H1 (cell line): ENCODE data around the gene PRSS3. TPM values are rescaled to one million over a fixed set of nuclear protein-coding genes. Genes with fewer than 3 reads are reported as not detected.

ENCODE experiments used
- CTCF ChIA-PET: fragments of 300-600 bp; sonication (Branson Sonifier 250); formaldehyde crosslinking; loops from one replicate; lab custom pipeline; 2021; ENCODE audit not compliant: partially characterized antibody; lab: Charles Lee
- POLR2A ChIA-PET: fragments of 300-600 bp; sonication (Branson Sonifier 250); formaldehyde crosslinking; loops from one replicate; lab custom pipeline; 2021; ENCODE audit warnings: inconsistent platforms; ENCODE audit not compliant: partially characterized antibody; lab: Charles Lee
- DNase-seq, 2 experiments: peaks; one replicate each; pipeline versions ENCODE4 v3.0.0 to v3.0.0-alpha.2; 2010 to 2022; ENCODE audit warnings: low spot score in 2 of 2, low read depth in 1 of 2, mixed read lengths in 1 of 2
- FAIRE-seq: peaks from 2 replicates; lab custom pipeline; 2011; peaks lifted over from hg19 to GRCh38; lab: Jason Lieb, UNC
- H2AFZ ChIP-seq: 2 replicates; pipeline ENCODE4 v1.8.1; 2012; ENCODE audit warnings: low read length, inconsistent platforms
- H2AK5ac ChIP-seq: 2 replicates; pipeline ENCODE4 v1.6.1; 2013; ENCODE audit warnings: low read depth, low read length
- H2BK120ac ChIP-seq: replicated peaks from 2 replicates; pipeline ENCODE3; 2013; ENCODE audit warnings: low read depth, low read length, inconsistent platforms
- H2BK12ac ChIP-seq: 2 replicates; pipeline ENCODE4 v1.6.1; 2013; ENCODE audit warnings: low read depth, low read length
- H2BK15ac ChIP-seq: 2 replicates; pipeline ENCODE4 v1.6.1; 2013; ENCODE audit warnings: low read length
- H2BK20ac ChIP-seq: 2 replicates; pipeline ENCODE4 v1.6.1; 2013; ENCODE audit warnings: low read length
- H2BK5ac ChIP-seq: 2 replicates; pipeline ENCODE4 v1.6.1; 2013; ENCODE audit warnings: low read depth, low read length
- H3K14ac ChIP-seq: 2 replicates; pipeline ENCODE4 v1.6.1; 2013; ENCODE audit warnings: inconsistent platforms; ENCODE audit not compliant: insufficient read length
- H3K18ac ChIP-seq: 2 replicates; pipeline ENCODE4 v1.6.1; 2013; ENCODE audit warnings: low read length; ENCODE audit errors: extremely low read depth
- H3K23ac ChIP-seq: 2 replicates; pipeline ENCODE4 v1.6.1; 2013; ENCODE audit warnings: inconsistent platforms; ENCODE audit not compliant: insufficient read length
- H3K23me2 ChIP-seq: 2 replicates; pipeline ENCODE4 v1.6.1; 2013; ENCODE audit warnings: low read depth, low read length
- H3K27ac ChIP-seq: 2 replicates; pipeline ENCODE4 v1.6.1; 2011; ENCODE audit warnings: low read depth, low read length, inconsistent platforms
- H3K27me3 ChIP-seq, 4 experiments: replicated peaks in 1 of 4; 1 replicate in 1 of 4; 2 replicates in 3 of 4; pipeline versions ENCODE4 v1.6.1 to v1.8.1; 2011 to 2013; ENCODE audit warnings: low read length in 3 of 4, mild to moderate bottlenecking in 3 of 4, inconsistent platforms in 2 of 4, mixed read lengths in 2 of 4, moderate library complexity in 1 of 4; ENCODE audit not compliant: control insufficient read depth in 3 of 4, insufficient read depth in 3 of 4; ENCODE audit errors: extremely low read depth in 1 of 4
- H3K36me3 ChIP-seq, 4 experiments: 2 replicates each; pipeline versions ENCODE4 v1.6.1 to v1.8.1; 2011 to 2013; ENCODE audit warnings: mild to moderate bottlenecking in 4 of 4, low read length in 3 of 4, moderate library complexity in 2 of 4, control low read depth in 1 of 4, inconsistent platforms in 1 of 4; ENCODE audit not compliant: insufficient read depth in 4 of 4, control insufficient read depth in 2 of 4
- H3K4ac ChIP-seq: replicated peaks from 2 replicates; pipeline ENCODE3; 2013; ENCODE audit warnings: low read length, low read depth, mixed read lengths, inconsistent platforms; ENCODE audit not compliant: insufficient read length
- H3K4me1 ChIP-seq, 4 experiments: replicated peaks in 1 of 4; 1 replicate in 1 of 4; 2 replicates in 3 of 4; pipeline versions ENCODE4 v1.6.1 to v1.8.1; 2011 to 2013; ENCODE audit warnings: low read length in 3 of 4, inconsistent platforms in 2 of 4, mixed read lengths in 1 of 4; ENCODE audit not compliant: insufficient read depth in 4 of 4, control insufficient read depth in 3 of 4
- H3K4me2 ChIP-seq, 2 experiments: 2 replicates each; pipeline versions ENCODE4 v1.6.1 to v1.8.1; 2011 to 2013; ENCODE audit warnings: low read depth in 2 of 2, low read length in 2 of 2, control low read depth in 1 of 2, inconsistent platforms in 1 of 2, mild to moderate bottlenecking in 1 of 2; ENCODE audit not compliant: insufficient read depth in 1 of 2
- H3K4me3 ChIP-seq, 4 experiments: fragments of 200-600, 300-600 bp in 1 of 4; sonication (generic), shearing (Covaris generic), sonication (Bioruptor Twin) in 1 of 4; 2 replicates each; pipeline versions ENCODE4 v1.5.1 to v1.8.1; 2011 to 2016; ENCODE audit warnings: low read length in 4 of 4, low read depth in 3 of 4, control low read depth in 2 of 4, inconsistent platforms in 2 of 4, mild to moderate bottlenecking in 2 of 4, mixed read lengths in 1 of 4, moderate library complexity in 1 of 4; ENCODE audit not compliant: insufficient read depth in 2 of 4; ENCODE audit errors: extremely low read depth in 1 of 4
- H3K56ac ChIP-seq: replicated peaks from 2 replicates; pipeline ENCODE3; 2013; ENCODE audit warnings: low read depth, mild to moderate bottlenecking, mixed read lengths, low read length, inconsistent platforms; ENCODE audit not compliant: insufficient read length
- H3K79me1 ChIP-seq: 2 replicates; pipeline ENCODE4 v1.6.1; 2013; ENCODE audit warnings: low read depth, low read length, control low read depth
- H3K79me2 ChIP-seq, 2 experiments: 2 replicates each; pipeline versions ENCODE4 v1.6.1 to v1.8.1; 2012 to 2013; ENCODE audit warnings: low read length in 2 of 2, mild to moderate bottlenecking in 2 of 2, inconsistent platforms in 1 of 2; ENCODE audit not compliant: insufficient read depth in 2 of 2, control insufficient read depth in 1 of 2
- H3K9ac ChIP-seq, 4 experiments: replicated peaks in 1 of 4; 1 replicate in 1 of 4; 2 replicates in 3 of 4; pipeline versions ENCODE4 v1.6.1 to v1.8.1; 2011 to 2013; ENCODE audit warnings: low read depth in 3 of 4, low read length in 3 of 4, control low read depth in 2 of 4, mild to moderate bottlenecking in 2 of 4, moderate library complexity in 2 of 4, inconsistent platforms in 1 of 4; ENCODE audit errors: extremely low read depth in 1 of 4
- H3K9me3 ChIP-seq, 2 experiments: 2 replicates each; pipeline versions ENCODE4 v1.6.1 to v1.8.1; 2012 to 2013; ENCODE audit warnings: mild to moderate bottlenecking in 2 of 2, moderate library complexity in 2 of 2, control low read depth in 1 of 2, inconsistent platforms in 1 of 2, low read depth in 1 of 2, low read length in 1 of 2, mixed read lengths in 1 of 2; ENCODE audit not compliant: insufficient read depth in 2 of 2
- H4K20me1 ChIP-seq, 2 experiments: replicated peaks in 1 of 2; 2 replicates each; pipeline versions ENCODE3 to v1.8.1; 2011 to 2013; ENCODE audit warnings: inconsistent platforms in 2 of 2, low read length in 2 of 2, mild to moderate bottlenecking in 1 of 2; ENCODE audit not compliant: insufficient read depth in 2 of 2, control insufficient read depth in 1 of 2
- H4K5ac ChIP-seq: 2 replicates; pipeline ENCODE4 v1.6.1; 2013; ENCODE audit warnings: low read length, low read depth, mixed read lengths, inconsistent platforms; ENCODE audit not compliant: insufficient read length
- H4K8ac ChIP-seq: 2 replicates; pipeline ENCODE4 v1.8.0; 2013; ENCODE audit warnings: mild to moderate bottlenecking, moderate library complexity, low read length, inconsistent platforms; ENCODE audit not compliant: insufficient read depth; ENCODE audit errors: extremely low read depth
- H4K91ac ChIP-seq: replicated peaks from 2 replicates; pipeline ENCODE3; 2013; ENCODE audit warnings: low read length, mixed read lengths, inconsistent platforms; ENCODE audit not compliant: insufficient read length
- RAD21 ChIP-seq, 2 experiments: IDR thresholded peaks in 1 of 2; conservative IDR thresholded peaks in 1 of 2; 2 replicates each; pipeline ENCODE4 v1.6.1; 2011; ENCODE audit warnings: low read depth in 2 of 2, low read length in 2 of 2, improper control_type of control experiment in 1 of 2, inconsistent platforms in 1 of 2, mild to moderate bottlenecking in 1 of 2, moderate library complexity in 1 of 2
- RFX5 ChIP-seq: IDR thresholded peaks from 2 replicates; pipeline ENCODE4 v1.6.1; 2011; ENCODE audit warnings: low read depth, low read length, improper control_type of control experiment, borderline replicate concordance
- RXRA ChIP-seq: IDR thresholded peaks from 2 replicates; pipeline ENCODE4 v1.6.1; 2011; ENCODE audit warnings: low read depth, mild to moderate bottlenecking, low read length, moderate library complexity; ENCODE audit not compliant: insufficient read depth
- TAF1 ChIP-seq: IDR thresholded peaks from 2 replicates; pipeline ENCODE4 v1.6.1; 2011; ENCODE audit warnings: mild to moderate bottlenecking, low read depth, low read length
- WGBS, 2 experiments: shearing (Covaris generic) in 1 of 2; methylation state at CpG; one replicate each; pipeline versions ENCODE4 v1.1.6 to v1.1.7; 2013 to 2015; ENCODE audit warnings: low lambda C conversion rate in 2 of 2, mixed read lengths in 2 of 2, inconsistent platforms in 1 of 2, low coverage in 1 of 2, missing lambda C conversion rate in 1 of 2; ENCODE audit not compliant: insufficient replicate concordance in 2 of 2, insufficient coverage in 1 of 2, insufficient read length in 1 of 2; ENCODE audit errors: extremely low coverage in 1 of 2, missing lambda C conversion rate in 1 of 2; 5-methylcytosine and 5-hydroxymethylcytosine counted together
- polyA plus RNA-seq, 7 experiments: library from polyadenylated mRNA; depleted of rRNA in 3 of 7; stranded (reverse) in 5 of 7; unstranded in 2 of 7; fragments of >200 nt in 5 of 7; fragments of 200-250 nt in 2 of 7; gene quantifications; 1 replicate in 5 of 7; 2 replicates in 1 of 7; 4 replicates in 1 of 7; pipeline versions ENCODE4 v1.2.1 to v1.2.3, GENCODE V29; 2011 to 2013; ENCODE audit warnings: missing spikeins in 2 of 7, mixed read lengths in 2 of 7
- total RNA-seq: library from RNA; stranded (reverse); fragmentation: NEBNext Ultra II Directional; extraction: Animal tissue kit (Norgen Biotek cat#: 25700); gene quantifications from 2 replicates; pipeline ENCODE4 v1.2.1, GENCODE V29; 2021
- TF ChIP-seq, protein P1 (sequence below), 3 experiments: IDR thresholded peaks; 1 replicate in 2 of 3; 2 replicates in 1 of 3; pipeline versions ENCODE4 v1.5.1 to v1.6.1; 2011; ENCODE audit warnings: low read length in 3 of 3, mild to moderate bottlenecking in 3 of 3, inconsistent platforms in 2 of 3, low read depth in 1 of 3, moderate library complexity in 1 of 3; ENCODE audit not compliant: insufficient read depth in 1 of 3; ENCODE audit errors: control extremely low read depth in 1 of 3
- TF ChIP-seq, protein P2 (sequence below): IDR thresholded peaks from 2 replicates; pipeline ENCODE4 v1.6.1; 2012; ENCODE audit warnings: inconsistent platforms

Gene PRSS3
- total and polyA plus RNA-seq, 2 of the 8 experiments (the other 6 are each of a cell fraction or from before 2014, with no cell fraction given): 0.12 TPM; not detected in 1

DNA sequence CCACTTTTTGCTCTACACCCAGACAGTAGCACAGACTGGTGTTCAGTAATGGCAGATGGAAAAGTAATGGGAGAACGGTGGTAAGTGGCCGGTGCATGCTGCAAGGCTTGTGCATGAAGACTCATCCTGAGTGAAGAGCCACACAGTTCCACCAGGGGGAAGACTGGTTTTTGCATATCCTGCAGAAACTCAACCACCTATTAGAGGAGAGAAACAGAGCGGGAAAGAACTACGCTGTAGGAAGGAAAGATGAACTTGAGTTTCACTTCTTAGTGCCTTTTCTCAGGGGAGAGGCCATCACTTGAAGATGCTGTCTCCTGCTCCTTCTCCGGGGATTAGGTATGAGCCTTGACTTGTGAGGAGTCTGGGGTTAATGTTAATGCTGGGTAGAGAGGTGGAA is 9.4 kb upstream of the PRSS3 start:
- Histone ChIP-seq H3K23me2 (no peaks in the 10 kb centered on the region), H4K5ac (no peak overlapping the region), H2BK5ac (no peak overlapping the region), H3K4me3 (no peak overlapping the region), H3K4ac (no peak overlapping the region), H3K23ac (no peak overlapping the region), H3K79me1 (no peaks in the 10 kb centered on the region), H4K20me1 (no peaks in the 10 kb centered on the region), H3K4me1 (no peaks in the 10 kb centered on the region), H3K9ac (no peak overlapping the region), H2BK15ac (no peak overlapping the region), H4K8ac (no peak overlapping the region), H3K56ac (no peak overlapping the region), H3K27me3 (no peaks in the 10 kb centered on the region), H3K9me3 (no peaks in the 10 kb centered on the region), H3K79me2 (no peaks in the 10 kb centered on the region), H3K18ac (no peak overlapping the region), H2AK5ac (no peak overlapping the region), H2BK20ac (no peak overlapping the region), H2AFZ (no peak overlapping the region), H2BK12ac (no peak overlapping the region), H3K4me2 (no peak overlapping the region), H3K27ac (no peak overlapping the region), H2BK120ac (no peak overlapping the region), H4K91ac (no peak overlapping the region), H3K36me3 (no peaks in the 10 kb centered on the region), H3K14ac (no peak overlapping the region)
- 92% methylated on average over 5 of the region's 5 CpGs; no CpG with 5 or more reads in 1 of the 2 experiments for WGBS, 2 experiments
- POLR2A ChIA-PET: no interaction called here
- DNase-seq (no peak), FAIRE-seq (peak; percentile 96)
- TF ChIP-seq, protein P1, sequence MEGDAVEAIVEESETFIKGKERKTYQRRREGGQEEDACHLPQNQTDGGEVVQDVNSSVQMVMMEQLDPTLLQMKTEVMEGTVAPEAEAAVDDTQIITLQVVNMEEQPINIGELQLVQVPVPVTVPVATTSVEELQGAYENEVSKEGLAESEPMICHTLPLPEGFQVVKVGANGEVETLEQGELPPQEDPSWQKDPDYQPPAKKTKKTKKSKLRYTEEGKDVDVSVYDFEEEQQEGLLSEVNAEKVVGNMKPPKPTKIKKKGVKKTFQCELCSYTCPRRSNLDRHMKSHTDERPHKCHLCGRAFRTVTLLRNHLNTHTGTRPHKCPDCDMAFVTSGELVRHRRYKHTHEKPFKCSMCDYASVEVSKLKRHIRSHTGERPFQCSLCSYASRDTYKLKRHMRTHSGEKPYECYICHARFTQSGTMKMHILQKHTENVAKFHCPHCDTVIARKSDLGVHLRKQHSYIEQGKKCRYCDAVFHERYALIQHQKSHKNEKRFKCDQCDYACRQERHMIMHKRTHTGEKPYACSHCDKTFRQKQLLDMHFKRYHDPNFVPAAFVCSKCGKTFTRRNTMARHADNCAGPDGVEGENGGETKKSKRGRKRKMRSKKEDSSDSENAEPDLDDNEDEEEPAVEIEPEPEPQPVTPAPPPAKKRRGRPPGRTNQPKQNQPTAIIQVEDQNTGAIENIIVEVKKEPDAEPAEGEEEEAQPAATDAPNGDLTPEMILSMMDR (IDR thresholded peaks at IDR 0.05; ENCODE audit: control extremely low read depth in 1 of 3, insufficient read depth in 1 of 3, low read depth in 1 of 3, low read length in 3 of 3): peak; percentile 23 to 31 (median 26); a peak in 3 of 4 replicates
- TF ChIP-seq RFX5 (no peak), RXRA (no peak), TAF1 (no peak), RAD21 (IDR thresholded peaks at IDR 0.05 in 1 of 2, conservative IDR thresholded peaks at IDR 0.05 in 1 of 2; ENCODE audit: low read depth in 2 of 2, low read length in 2 of 2) (peak in 1 of 2 experiments; percentile 32; a peak in 2 of 4 replicates)
- TF ChIP-seq, protein P2, sequence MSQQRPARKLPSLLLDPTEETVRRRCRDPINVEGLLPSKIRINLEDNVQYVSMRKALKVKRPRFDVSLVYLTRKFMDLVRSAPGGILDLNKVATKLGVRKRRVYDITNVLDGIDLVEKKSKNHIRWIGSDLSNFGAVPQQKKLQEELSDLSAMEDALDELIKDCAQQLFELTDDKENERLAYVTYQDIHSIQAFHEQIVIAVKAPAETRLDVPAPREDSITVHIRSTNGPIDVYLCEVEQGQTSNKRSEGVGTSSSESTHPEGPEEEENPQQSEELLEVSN: peak; percentile 85
- CTCF ChIA-PET: interaction anchor here (1.1 to 2.3 kb wide), 2 partner anchors 13 to 28 kb away, joined by 3 to 10 read pairs; no protein-coding TSS in a partner anchor
